WTC11 (cell line): Measurements from ENCODE around the gene TSKU. TPM values are rescaled to one million over a fixed set of nuclear protein-coding genes. Genes with fewer than 3 reads are reported as not detected.

Experiments
- ATAC-seq: fragments of 200-7000 bp; cut with Tn5 transposase; 2 replicates; pipeline ENCODE4 v1.10.0; 2021; ENCODE audit warnings: mild to moderate bottlenecking, moderate library complexity
- CTCF ChIA-PET: fragments of 300-600 bp; sonication (Branson Sonifier 250); formaldehyde crosslinking; loops from one replicate; lab custom pipeline; 2021; ENCODE audit warnings: antibody characterized with exemption; lab: Charles Lee
- POLR2A ChIA-PET: fragments of 350-600 bp; sonication (Branson Sonifier 250); formaldehyde crosslinking; loops from one replicate; lab custom pipeline; 2021; ENCODE audit warnings: antibody characterized with exemption; lab: Charles Lee
- DNase-seq: peaks from one replicate; pipeline ENCODE4 v3.0.0; 2021; ENCODE audit warnings: low spot score
- H3K27ac Mint-ChIP-seq: 2 replicates; pipeline ENCODE4 v1.8.0; 2021; ENCODE audit warnings: mixed read lengths
- H3K27me3 Mint-ChIP-seq: 2 replicates; pipeline ENCODE4 v1.8.0; 2021; ENCODE audit warnings: low read depth, mild to moderate bottlenecking, moderate library complexity, mixed read lengths
- H3K36me3 Mint-ChIP-seq: 2 replicates; pipeline ENCODE4 v1.8.0; 2021; ENCODE audit warnings: mixed read lengths
- H3K4me1 Mint-ChIP-seq: 2 replicates; pipeline ENCODE4 v1.8.0; 2022; ENCODE audit warnings: mixed read lengths
- H3K4me3 Mint-ChIP-seq: 2 replicates; pipeline ENCODE4 v1.8.0; 2021; ENCODE audit warnings: mild to moderate bottlenecking, moderate library complexity, mixed read lengths
- H3K9me3 Mint-ChIP-seq: 2 replicates; pipeline ENCODE4 v1.8.0; 2021; ENCODE audit warnings: mixed read lengths
- GABPB1 ChIP-seq: sonication (generic); formaldehyde crosslinking; IDR thresholded peaks from 2 replicates; pipeline ENCODE4 v1.8.1; 2023; ENCODE audit warnings: mild to moderate bottlenecking, missing genetic modification reagents
- HMGA2 ChIP-seq: fragments of 250-450 bp; sonication (Bioruptor Pico); IDR thresholded peaks from 2 replicates; pipeline ENCODE4 v1.4.0; 2021; ENCODE audit warnings: mild to moderate bottlenecking, moderate library complexity
- NFE2L1 ChIP-seq: sonication (generic); formaldehyde crosslinking; IDR thresholded peaks from 2 replicates; pipeline ENCODE4 v1.8.1; 2023; ENCODE audit warnings: missing genetic modification reagents
- NR2C2 ChIP-seq: sonication (generic); formaldehyde crosslinking; IDR thresholded peaks from 2 replicates; pipeline ENCODE4 v1.8.0; 2022; ENCODE audit warnings: mild to moderate bottlenecking, missing genetic modification reagents
- SMAD3 ChIP-seq: sonication (generic); formaldehyde crosslinking; IDR thresholded peaks from 2 replicates; pipeline ENCODE4 v1.8.0; 2022; ENCODE audit warnings: missing genetic modification reagents, mild to moderate bottlenecking, borderline replicate concordance
- SOX15 ChIP-seq: fragments of 250-450 bp; sonication (Bioruptor Pico); IDR thresholded peaks from 2 replicates; pipeline ENCODE4 v1.9.0; 2021; ENCODE audit warnings: mild to moderate bottlenecking
- SP1 ChIP-seq: sonication (generic); formaldehyde crosslinking; conservative IDR thresholded peaks from 2 replicates; pipeline ENCODE4 v1.8.1; 2022; ENCODE audit warnings: missing genetic modification reagents
- TCF7 ChIP-seq: sonication (generic); formaldehyde crosslinking; IDR thresholded peaks from 2 replicates; pipeline ENCODE4 v1.8.0; 2022; ENCODE audit warnings: mild to moderate bottlenecking, low read depth, missing genetic modification reagents, moderate library complexity
- ZNF219 ChIP-seq: sonication (generic); formaldehyde crosslinking; IDR thresholded peaks from 2 replicates; pipeline ENCODE4 v1.8.0; 2023; ENCODE audit warnings: missing genetic modification reagents, mild to moderate bottlenecking, borderline replicate concordance
- total RNA-seq: library from RNA; stranded (reverse); gene quantifications from 3 replicates; pipeline ENCODE4 v1.2.3, GENCODE V29; 2021
- TF ChIP-seq, protein P1 (sequence below): fragments of 250-450 bp; sonication (Bioruptor Pico); IDR thresholded peaks from 2 replicates; pipeline ENCODE4 v1.9.0; 2021; ENCODE audit warnings: mild to moderate bottlenecking
- TF ChIP-seq, protein P2 (sequence below): sonication (generic); formaldehyde crosslinking; IDR thresholded peaks from 2 replicates; pipeline ENCODE4 v1.8.1; 2022; ENCODE audit warnings: mild to moderate bottlenecking, moderate library complexity, missing genetic modification reagents
- TF ChIP-seq, protein P3 (sequence below): sonication (generic); formaldehyde crosslinking; IDR thresholded peaks from 2 replicates; pipeline ENCODE4 v1.8.0; 2023; ENCODE audit warnings: mild to moderate bottlenecking, missing genetic modification reagents
- TF ChIP-seq, protein P4 (sequence below): sonication (generic); formaldehyde crosslinking; IDR thresholded peaks from 2 replicates; pipeline ENCODE4 v1.8.0; 2022; ENCODE audit warnings: missing genetic modification reagents
- TF ChIP-seq, protein P5 (sequence below): fragments of 250-450 bp; sonication (Bioruptor Pico); IDR thresholded peaks from 2 replicates; pipeline ENCODE4 v1.9.0; 2021; ENCODE audit warnings: mild to moderate bottlenecking, borderline replicate concordance
- TF ChIP-seq, protein P6 (sequence below): sonication (generic); formaldehyde crosslinking; IDR thresholded peaks from 2 replicates; pipeline ENCODE4 v1.8.0; 2023; ENCODE audit warnings: missing genetic modification reagents

Gene TSKU
- total RNA-seq, 1 experiment from 2014 or later = 30.3 TPM

DNA sequence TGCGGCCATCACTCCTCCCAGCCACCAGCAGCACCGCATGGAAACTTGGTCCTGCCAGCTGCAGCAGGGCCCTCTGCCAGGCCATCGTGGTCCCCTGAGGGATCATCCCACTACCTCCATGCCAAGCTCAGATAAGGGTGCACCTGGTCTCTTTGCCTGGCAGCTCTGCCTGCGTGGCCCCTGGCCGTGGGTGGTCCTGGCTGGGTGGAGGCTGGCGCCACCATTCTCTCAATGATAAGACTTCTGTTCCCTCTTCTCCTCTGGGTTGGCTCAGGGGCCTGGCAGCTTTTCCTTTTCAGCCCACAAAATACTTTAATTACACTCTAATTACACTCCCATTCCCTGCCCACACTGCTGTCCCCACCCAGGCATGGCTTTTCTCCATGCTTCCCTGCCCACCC lies 26.8 kb upstream of the TSKU start:
- TF ChIP-seq HMGA2 (CRISPR knock-in tag) (no peak), TCF7 (CRISPR knock-in tag) (no peak), SP1 (CRISPR knock-in tag) (no peak), NR2C2 (CRISPR knock-in tag) (no peak), GABPB1 (no peak), ZNF219 (CRISPR knock-in tag) (no peak), SOX15 (no peak)
- TF ChIP-seq, protein P1, sequence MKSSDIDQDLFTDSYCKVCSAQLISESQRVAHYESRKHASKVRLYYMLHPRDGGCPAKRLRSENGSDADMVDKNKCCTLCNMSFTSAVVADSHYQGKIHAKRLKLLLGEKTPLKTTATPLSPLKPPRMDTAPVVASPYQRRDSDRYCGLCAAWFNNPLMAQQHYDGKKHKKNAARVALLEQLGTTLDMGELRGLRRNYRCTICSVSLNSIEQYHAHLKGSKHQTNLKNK (CRISPR knock-in tag) = no peak
- TF ChIP-seq, protein P2, sequence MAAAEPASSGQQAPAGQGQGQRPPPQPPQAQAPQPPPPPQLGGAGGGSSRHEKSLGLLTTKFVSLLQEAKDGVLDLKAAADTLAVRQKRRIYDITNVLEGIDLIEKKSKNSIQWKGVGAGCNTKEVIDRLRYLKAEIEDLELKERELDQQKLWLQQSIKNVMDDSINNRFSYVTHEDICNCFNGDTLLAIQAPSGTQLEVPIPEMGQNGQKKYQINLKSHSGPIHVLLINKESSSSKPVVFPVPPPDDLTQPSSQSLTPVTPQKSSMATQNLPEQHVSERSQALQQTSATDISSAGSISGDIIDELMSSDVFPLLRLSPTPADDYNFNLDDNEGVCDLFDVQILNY (CRISPR knock-in tag) = no peak
- TF ChIP-seq, protein P3, sequence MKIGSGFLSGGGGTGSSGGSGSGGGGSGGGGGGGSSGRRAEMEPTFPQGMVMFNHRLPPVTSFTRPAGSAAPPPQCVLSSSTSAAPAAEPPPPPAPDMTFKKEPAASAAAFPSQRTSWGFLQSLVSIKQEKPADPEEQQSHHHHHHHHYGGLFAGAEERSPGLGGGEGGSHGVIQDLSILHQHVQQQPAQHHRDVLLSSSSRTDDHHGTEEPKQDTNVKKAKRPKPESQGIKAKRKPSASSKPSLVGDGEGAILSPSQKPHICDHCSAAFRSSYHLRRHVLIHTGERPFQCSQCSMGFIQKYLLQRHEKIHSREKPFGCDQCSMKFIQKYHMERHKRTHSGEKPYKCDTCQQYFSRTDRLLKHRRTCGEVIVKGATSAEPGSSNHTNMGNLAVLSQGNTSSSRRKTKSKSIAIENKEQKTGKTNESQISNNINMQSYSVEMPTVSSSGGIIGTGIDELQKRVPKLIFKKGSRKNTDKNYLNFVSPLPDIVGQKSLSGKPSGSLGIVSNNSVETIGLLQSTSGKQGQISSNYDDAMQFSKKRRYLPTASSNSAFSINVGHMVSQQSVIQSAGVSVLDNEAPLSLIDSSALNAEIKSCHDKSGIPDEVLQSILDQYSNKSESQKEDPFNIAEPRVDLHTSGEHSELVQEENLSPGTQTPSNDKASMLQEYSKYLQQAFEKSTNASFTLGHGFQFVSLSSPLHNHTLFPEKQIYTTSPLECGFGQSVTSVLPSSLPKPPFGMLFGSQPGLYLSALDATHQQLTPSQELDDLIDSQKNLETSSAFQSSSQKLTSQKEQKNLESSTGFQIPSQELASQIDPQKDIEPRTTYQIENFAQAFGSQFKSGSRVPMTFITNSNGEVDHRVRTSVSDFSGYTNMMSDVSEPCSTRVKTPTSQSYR (CRISPR knock-in tag) = no peak
- TF ChIP-seq, protein P4, sequence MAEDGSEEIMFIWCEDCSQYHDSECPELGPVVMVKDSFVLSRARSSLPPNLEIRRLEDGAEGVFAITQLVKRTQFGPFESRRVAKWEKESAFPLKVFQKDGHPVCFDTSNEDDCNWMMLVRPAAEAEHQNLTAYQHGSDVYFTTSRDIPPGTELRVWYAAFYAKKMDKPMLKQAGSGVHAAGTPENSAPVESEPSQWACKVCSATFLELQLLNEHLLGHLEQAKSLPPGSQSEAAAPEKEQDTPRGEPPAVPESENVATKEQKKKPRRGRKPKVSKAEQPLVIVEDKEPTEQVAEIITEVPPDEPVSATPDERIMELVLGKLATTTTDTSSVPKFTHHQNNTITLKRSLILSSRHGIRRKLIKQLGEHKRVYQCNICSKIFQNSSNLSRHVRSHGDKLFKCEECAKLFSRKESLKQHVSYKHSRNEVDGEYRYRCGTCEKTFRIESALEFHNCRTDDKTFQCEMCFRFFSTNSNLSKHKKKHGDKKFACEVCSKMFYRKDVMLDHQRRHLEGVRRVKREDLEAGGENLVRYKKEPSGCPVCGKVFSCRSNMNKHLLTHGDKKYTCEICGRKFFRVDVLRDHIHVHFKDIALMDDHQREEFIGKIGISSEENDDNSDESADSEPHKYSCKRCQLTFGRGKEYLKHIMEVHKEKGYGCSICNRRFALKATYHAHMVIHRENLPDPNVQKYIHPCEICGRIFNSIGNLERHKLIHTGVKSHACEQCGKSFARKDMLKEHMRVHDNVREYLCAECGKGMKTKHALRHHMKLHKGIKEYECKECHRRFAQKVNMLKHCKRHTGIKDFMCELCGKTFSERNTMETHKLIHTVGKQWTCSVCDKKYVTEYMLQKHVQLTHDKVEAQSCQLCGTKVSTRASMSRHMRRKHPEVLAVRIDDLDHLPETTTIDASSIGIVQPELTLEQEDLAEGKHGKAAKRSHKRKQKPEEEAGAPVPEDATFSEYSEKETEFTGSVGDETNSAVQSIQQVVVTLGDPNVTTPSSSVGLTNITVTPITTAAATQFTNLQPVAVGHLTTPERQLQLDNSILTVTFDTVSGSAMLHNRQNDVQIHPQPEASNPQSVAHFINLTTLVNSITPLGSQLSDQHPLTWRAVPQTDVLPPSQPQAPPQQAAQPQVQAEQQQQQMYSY (CRISPR knock-in tag) = no peak
- TF ChIP-seq, protein P5, sequence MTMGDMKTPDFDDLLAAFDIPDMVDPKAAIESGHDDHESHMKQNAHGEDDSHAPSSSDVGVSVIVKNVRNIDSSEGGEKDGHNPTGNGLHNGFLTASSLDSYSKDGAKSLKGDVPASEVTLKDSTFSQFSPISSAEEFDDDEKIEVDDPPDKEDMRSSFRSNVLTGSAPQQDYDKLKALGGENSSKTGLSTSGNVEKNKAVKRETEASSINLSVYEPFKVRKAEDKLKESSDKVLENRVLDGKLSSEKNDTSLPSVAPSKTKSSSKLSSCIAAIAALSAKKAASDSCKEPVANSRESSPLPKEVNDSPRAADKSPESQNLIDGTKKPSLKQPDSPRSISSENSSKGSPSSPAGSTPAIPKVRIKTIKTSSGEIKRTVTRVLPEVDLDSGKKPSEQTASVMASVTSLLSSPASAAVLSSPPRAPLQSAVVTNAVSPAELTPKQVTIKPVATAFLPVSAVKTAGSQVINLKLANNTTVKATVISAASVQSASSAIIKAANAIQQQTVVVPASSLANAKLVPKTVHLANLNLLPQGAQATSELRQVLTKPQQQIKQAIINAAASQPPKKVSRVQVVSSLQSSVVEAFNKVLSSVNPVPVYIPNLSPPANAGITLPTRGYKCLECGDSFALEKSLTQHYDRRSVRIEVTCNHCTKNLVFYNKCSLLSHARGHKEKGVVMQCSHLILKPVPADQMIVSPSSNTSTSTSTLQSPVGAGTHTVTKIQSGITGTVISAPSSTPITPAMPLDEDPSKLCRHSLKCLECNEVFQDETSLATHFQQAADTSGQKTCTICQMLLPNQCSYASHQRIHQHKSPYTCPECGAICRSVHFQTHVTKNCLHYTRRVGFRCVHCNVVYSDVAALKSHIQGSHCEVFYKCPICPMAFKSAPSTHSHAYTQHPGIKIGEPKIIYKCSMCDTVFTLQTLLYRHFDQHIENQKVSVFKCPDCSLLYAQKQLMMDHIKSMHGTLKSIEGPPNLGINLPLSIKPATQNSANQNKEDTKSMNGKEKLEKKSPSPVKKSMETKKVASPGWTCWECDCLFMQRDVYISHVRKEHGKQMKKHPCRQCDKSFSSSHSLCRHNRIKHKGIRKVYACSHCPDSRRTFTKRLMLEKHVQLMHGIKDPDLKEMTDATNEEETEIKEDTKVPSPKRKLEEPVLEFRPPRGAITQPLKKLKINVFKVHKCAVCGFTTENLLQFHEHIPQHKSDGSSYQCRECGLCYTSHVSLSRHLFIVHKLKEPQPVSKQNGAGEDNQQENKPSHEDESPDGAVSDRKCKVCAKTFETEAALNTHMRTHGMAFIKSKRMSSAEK = no peak
- Mint-ChIP-seq H3K9me3 (no peaks in the 10 kb centered on the region), H3K36me3 (no peaks in the 10 kb centered on the region), H3K4me1 (peaks cover 39% of the 10 kb centered on the region), H3K27ac (no peak overlapping the region), H3K27me3 (peaks cover 4% of the 10 kb centered on the region), H3K4me3 (no peak overlapping the region)
- ATAC-seq = no peak
- ChIA-PET POLR2A (no interaction called here), CTCF (interaction anchor here (1.2 kb wide), 1 partner anchor 37 kb away, joined by 3 read pairs; no protein-coding TSS in a partner anchor)
- DNase-seq = no peak

DNA sequence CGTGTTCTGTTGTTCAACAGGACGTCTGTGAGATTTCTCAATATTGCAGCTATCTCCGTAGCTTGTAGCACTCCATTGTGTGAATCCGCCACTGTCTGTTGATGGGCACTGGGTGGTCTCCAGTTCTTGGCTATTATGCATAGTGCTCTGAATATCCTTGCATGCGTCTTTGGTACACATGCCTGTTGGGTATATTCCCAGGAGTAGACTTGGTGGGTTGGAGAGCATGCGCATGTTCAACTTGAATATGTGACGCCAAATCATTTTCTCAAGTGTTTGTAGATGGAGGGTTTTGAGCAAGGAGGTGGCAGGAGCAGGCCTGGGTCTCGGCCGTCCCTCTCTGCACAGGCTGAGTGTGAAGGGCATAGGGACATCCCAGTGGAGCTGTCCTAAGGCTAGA lies 24.8 kb upstream of the TSKU start:
- Mint-ChIP-seq H3K9me3 (no peaks in the 10 kb centered on the region), H3K4me3 (no peak overlapping the region), H3K4me1 (peaks cover 23% of the 10 kb centered on the region), H3K27ac (no peak overlapping the region), H3K27me3 (peaks cover 3% of the 10 kb centered on the region; the same call in 1 of the 2 replicates), H3K36me3 (no peaks in the 10 kb centered on the region)
- CTCF ChIA-PET = interaction anchor here (1.5 to 4.3 kb wide), 3 partner anchors 24 to 41 kb away, joined by 4 to 17 read pairs (median 8); no protein-coding TSS in a partner anchor
- POLR2A ChIA-PET = interaction anchor here (0.9 to 1.0 kb wide), 2 partner anchors 23 to 40 kb away, joined by 3 read pairs; no protein-coding TSS in a partner anchor
- no peak for ATAC-seq
- DNase-seq = no peak
- TF ChIP-seq, protein P6, sequence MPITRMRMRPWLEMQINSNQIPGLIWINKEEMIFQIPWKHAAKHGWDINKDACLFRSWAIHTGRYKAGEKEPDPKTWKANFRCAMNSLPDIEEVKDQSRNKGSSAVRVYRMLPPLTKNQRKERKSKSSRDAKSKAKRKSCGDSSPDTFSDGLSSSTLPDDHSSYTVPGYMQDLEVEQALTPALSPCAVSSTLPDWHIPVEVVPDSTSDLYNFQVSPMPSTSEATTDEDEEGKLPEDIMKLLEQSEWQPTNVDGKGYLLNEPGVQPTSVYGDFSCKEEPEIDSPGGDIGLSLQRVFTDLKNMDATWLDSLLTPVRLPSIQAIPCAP (CRISPR knock-in tag) = no peak
- TF ChIP-seq SMAD3 (CRISPR knock-in tag) = no peak
- TF ChIP-seq NFE2L1 (CRISPR knock-in tag) = no peak
